Stimulated activated CD4-positive, alpha-beta T cell treated with anti-CD3 and anti-CD28 coated beads, Interleukin-12 subunit alpha, Interleukin-12 subunit beta, amount 100 ng/mL, for 48 hours (primary cell): ENCODE data around the gene YEATS2.
"Not testable (repeated sequence)": the region's sequence is repeated elsewhere in the genome, so short reads cannot be mapped to it uniquely, and the experiment has no call there.

ENCODE experiments used
- DNase-seq, 3 donors: peaks; one replicate each; pipeline ENCODE4 v3.0.0-alpha.2; 2020; ENCODE audit warnings: low read depth in 2 of 3, low spot score in 1 of 3

The YEATS2 gene

DNA sequence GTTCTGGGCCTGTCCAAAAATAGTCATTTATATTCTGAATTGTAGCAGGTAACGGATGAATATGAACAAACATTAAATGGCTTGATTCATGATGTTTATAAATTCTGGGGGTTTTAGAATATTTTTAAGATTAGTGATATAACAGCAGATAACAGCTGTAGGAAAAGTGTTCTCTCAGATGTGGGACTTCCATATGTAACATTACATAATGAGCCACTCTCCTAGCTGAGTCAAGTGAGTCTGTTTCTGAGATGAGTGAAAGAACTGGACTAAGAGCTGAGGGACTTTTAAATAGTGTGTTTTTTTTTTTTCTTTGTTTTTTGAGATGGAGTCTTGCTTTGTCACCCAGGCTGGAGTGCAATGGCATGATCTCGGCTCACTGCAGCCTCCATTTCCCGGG is 13.9 kb downstream of the YEATS2 start:
- no peak for DNase-seq

DNA sequence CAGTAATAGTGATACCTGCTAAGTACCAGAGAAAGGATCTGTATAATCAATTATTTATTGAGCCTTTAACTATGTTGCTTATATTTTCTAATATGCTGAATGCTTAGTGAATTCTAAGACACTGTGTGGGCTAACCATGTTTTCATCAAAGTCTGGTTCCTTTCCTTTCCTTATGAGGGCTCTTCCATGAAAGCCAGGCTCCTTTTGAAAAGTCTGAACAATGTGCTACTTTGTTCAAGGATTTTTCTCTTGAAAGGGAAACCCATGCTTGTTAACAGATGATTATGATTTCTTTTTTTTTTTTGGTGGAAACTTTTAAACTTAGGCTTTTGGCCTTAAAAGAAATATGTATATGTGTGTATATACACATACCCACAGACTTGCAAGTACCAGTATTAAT is 17.0 kb downstream of the YEATS2 start:
- DNase-seq = no peak

DNA sequence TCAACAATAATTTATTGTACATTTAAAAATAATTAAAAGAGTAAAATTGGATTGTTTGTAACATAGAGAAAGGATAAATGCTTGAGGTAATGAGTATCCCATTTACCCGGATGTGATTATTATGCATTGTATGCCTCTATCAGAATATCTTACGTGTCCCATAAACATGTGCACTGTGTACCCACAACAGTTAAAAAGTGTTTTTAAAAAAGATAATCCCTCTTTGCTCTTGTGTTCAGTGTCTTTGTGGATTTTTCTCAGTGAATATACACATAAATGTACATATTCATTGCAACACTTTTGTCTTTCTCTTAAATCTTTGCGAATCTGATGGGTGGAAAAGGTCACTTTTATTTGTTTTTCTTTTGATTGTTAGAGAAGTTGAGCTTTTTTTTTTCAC is 20.4 kb downstream of the YEATS2 start:
- DNase-seq = no peak

DNA sequence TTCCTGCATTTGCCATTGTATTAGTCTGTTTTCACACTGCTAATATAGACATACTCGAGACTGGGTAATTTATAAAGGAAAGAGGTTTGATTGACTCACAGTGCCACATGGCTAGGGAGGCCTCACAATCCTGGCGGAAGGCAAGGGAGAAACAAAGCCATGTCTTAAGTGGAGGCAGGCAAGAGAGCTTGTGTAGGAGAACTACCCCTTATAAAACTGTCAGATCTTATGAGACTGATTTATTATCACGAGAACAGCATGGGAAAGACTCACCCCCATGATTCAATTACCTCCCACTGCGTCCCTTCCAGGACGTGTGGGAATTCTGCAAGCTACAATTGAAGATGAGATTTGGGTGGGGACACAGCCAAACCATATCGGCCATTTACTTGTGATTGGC is 27.8 kb downstream of the YEATS2 start:
- no peak for DNase-seq

DNA sequence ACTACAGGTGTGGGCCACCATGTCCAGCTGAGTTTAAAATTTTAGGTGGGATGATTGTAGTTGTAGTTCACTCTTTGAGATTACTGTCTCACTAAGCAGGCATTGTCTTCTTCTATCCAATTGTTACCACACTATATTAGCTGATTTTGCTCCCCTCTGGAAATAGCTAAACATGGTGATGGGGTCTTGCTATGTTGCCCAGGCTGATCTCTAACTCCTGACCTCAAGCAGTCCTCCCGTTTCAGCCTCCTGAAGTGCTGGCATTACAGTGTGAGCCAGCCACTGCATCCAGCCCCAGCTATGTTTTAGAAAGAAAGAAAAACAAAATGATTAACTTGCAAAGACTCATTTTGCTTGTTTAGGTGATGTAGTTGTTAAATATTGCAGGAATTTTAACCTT is 30.6 kb downstream of the YEATS2 start:
- no peak for DNase-seq

DNA sequence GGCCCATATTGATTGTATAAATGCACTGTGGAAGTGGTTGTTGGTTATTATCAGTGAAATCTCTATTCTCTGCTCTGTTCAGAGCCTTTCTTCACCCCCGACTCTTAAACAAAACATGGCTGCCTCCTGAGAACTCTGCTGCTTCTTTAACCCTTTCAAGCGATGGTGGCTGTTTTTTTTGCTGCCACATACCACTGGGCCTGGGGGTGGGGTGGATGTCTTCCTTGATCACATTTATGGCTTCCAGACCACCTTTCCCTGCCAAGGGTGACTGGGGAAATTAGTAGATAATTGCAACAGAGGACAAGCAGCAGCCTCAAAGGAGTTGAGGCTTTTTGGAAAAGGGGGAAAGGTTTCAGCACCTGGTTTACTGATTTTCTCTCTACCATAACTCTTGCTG is 32.8 kb downstream of the YEATS2 start:
- DNase-seq = no peak

DNA sequence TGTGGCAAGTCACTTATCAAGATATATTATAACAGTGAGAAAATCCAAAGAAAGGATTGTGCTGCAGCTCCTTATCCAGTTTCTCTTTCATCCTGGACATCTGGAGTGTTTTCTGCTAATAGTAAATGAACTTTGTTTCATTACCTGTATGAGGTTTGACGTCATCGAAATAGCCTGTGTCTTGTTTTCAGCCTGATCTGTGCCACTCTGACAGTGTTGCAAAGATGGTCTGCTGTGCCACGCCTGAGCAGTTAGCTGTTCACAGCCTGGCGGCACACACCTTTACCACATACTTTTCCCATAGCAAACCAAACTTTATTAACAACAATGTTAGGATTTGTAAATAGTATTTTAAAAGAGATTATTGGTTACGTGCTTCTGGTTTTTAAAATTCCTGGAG is 34.0 kb downstream of the YEATS2 start:
- no peak for DNase-seq

DNA sequence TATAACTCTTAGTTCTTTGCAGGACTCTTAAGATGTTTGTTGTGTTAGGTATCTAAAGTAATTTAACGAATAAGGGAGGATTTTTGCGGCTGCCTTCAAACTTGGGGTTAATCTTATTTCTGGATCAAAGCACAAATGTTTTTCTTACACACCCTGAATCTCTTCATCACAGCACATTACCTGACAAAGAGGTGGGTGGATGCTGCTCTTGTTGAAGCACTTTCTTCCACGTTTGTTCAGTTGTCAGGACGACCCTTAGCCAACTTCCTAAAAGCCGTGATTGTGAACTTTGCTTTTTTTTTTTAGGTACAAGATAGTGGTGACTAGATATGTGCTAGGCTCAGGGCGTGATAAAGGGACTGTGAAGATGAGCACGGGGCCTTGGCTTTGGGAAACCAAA is 36.0 kb downstream of the YEATS2 start:
- DNase-seq = no peak

DNA sequence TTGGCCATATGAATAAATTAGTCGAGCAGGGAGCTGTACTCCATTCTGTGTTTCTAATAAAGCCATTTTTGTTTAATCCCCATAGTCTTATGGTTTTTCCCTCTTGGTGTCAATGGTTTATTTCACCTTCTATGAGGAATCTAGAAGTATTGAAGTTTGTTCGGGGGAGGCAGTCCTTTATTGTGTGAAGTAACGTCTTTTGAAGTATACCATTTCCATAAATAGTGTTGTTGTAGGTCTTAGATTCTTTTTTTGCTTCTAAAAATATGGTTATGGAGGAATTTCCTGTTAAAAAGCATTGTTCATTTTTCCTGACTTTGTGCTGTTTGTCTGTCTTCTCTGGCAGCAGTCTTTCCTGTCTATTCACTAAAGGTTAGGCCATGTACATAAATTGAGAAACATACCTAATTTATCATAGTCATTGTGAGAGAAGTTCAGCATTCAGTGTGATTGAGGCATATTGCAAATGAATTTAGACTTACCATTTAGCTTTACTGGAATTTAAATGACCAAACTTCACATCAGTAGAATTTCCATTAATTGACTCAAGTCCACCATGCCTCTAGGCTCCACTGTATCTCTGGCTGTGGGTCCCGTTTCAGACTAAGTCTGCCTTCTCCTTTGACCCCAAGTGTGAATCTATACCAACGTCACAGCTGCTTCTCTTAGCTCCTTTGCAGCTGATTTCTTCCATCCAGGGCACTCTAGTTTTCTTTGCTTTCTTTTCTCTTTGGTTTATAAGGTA is 37.3 kb downstream of the YEATS2 start:
- no peak for DNase-seq

DNA sequence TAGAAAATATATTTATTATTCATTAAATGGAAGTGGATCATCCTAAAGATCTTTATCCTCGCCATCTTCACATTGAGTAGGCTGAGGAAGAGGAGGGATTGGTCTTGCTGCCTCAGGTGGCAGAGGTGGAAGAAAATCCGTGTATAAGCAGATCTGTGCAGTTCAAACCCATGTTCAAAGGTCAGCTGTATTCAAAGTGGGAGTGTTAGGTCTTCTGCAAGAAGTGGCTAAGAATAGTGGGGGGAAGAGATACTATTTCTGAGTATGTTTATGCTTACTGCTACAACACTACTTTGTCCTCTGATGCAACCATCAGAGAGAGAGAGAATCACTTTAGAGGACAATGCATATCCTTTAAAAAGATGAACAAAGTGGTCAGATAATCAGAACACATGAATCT is 39.5 kb downstream of the YEATS2 start:
- no peak for DNase-seq

DNA sequence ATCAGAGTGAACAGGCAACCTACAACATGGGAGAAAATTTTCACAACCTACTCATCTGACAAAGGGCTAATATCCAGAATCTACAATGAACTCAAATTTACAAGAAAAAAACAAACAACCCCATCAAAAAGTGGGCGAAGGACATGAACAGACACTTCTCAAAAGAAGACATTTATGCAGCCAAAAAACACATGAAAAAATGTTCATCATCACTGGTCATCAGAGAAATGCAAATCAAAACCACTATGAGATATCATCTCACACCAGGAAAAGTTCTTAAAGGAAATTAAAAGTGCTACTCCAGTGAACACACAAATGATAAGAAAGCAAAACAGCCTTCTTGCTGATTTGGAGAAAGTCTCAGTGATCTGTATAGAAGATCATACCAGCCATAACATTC is 42.6 kb downstream of the YEATS2 start:
- DNase-seq = not testable (repeated sequence)

DNA sequence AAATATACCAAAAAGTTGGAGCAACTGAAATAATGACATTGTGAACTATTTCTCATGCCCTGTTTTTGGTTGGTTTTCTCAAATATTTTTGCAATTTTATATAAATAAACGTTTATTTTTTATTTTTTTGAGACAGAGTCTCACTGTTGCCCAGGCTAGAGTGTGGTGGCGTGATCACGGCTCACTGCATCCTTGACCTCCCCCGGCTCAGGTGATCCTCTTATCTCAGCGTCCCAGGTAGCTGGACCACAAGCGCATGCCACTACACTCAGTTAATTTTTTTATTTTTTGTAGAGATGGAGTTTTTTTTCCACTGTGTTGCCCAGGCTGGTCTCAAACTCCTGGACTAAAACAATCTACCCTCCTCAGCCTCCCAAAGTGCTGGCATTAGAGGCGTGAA is 45.6 kb downstream of the YEATS2 start:
- no peak for DNase-seq

DNA sequence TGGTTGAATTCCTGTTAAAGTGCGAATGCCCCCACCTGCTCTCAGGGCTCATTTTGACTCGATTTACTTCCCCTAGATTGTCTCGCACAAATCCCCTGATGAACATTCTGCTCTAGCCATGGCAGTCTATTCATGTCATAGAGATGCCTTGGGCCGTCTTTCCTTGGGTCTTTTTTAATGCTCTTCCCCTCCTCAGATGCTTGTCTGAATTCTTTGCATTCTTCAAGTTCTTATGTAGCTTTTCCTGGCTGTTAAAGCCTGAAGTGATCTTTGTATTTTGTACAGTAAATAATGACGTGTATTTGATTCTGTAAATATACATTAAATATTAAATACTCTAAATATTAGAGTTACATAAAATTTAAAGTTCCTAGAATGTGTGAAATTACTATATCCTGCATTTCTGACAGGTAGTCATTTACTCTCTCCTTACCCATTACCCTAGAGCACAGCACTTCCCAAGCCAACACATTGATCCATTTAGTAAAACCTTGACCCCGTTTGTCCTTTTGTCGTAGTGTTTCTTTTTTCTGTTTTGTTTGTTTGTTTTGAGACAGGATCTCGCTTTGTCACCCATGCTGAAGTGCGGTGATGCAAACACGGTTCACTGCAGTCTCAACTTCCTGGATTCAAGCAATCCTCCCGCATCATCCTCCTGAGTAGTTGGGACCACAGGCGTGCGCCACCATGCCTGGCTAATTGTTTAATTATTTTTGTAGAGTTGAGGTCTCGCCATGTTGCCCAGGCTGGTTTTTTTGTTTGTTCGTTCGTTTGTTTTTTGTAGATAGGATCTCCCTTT is 47.9 kb downstream of the YEATS2 start:
- no peak for DNase-seq

DNA sequence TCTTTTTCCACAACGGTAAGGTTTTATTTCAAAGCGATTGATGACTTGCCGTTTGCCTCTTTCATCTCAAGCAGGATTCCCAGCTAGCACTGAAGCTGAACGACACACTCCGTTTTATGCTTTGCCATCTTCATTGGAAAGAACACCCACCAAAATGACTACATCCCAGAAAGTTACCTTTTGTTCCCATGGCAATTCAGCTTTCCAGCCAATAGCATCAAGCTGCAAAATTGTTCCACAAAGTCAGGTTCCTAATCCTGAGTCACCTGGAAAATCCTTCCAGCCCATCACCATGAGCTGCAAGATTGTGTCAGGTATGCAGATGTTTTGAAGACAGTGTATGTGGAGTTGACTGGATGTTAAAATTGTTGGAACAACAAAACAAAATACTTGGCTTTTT is 56.5 kb downstream of the YEATS2 start:
- DNase-seq = no peak

DNA sequence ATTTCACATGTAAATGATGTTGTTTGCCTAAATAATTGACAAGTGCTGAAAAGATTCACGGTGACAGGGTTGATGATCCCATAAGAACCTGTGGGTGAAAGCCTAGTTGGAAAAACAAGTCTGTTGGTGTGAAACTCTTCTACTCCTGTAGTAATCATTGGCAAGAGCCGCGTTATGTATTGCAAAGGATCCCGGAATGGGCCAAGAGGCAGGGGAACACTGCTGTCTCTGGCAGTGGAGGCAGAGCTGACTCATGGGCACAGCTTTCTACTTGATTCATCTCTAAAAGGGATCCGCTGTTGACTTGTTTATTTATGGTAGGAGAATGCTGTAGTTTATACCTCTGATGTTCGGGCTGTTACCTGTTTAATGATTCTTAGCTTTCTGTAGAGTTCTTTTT is 64.7 kb downstream of the YEATS2 start:
- no peak for DNase-seq

DNA sequence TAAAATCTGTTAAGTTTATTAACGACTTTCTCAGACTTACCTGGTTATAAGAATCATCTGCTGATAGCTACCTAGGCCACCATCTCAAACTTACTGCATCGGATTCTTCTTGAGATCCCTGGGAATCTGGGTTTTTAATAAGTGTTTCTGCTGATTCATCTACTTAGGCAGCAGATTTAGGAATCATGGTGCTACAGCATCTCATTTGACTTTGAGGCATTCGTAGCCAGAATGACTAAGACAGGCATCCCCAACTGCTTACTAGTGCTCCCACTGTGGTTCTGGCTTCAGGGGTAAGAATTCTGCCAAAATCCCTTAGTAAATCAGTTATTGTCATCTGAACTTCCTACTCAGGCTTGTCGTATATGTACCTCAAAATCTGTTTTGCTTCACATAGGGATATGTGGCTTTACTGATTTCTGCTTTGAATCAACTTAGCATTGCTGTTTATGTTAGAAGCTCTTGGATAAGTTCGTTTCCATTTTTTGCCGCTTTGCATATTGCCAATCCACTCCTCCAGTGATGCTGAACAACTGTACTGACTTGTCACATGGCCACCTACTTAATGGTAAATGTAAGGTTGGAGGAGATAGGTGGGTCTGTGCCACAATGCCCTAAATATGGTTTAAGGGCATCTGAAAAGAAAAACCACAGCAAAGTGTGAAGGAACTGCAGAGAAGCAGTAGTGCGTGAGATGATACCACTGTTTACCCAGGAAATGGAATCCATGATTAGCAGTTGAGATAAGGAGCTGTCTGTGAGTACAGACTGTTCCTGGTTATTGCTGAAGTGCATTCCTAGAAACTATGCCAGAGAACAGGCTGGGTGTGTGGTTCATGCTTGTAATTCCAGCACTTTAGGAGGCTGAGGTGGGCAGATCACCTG is 67.5 kb downstream of the YEATS2 start:
- DNase-seq = no peak

DNA sequence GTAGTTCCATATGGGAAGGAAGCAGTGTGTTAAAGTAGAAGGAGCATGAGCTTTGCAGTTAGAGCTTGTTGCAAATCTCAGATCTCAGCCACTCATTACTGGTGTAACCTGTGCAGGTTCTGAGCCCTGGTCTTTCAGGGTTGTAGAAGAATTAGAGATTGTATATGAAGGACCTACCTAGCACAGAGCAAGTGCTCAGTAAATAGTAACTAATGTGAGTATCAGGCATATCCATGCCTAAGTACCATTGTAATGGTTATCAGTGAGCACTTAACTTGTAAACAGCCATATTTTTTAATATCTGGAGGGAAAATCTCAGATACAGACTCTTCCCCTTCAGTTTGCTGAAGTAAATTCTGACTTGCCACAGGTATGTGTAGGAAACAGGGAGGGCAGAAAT is 68.5 kb downstream of the YEATS2 start:
- DNase-seq = no peak

DNA sequence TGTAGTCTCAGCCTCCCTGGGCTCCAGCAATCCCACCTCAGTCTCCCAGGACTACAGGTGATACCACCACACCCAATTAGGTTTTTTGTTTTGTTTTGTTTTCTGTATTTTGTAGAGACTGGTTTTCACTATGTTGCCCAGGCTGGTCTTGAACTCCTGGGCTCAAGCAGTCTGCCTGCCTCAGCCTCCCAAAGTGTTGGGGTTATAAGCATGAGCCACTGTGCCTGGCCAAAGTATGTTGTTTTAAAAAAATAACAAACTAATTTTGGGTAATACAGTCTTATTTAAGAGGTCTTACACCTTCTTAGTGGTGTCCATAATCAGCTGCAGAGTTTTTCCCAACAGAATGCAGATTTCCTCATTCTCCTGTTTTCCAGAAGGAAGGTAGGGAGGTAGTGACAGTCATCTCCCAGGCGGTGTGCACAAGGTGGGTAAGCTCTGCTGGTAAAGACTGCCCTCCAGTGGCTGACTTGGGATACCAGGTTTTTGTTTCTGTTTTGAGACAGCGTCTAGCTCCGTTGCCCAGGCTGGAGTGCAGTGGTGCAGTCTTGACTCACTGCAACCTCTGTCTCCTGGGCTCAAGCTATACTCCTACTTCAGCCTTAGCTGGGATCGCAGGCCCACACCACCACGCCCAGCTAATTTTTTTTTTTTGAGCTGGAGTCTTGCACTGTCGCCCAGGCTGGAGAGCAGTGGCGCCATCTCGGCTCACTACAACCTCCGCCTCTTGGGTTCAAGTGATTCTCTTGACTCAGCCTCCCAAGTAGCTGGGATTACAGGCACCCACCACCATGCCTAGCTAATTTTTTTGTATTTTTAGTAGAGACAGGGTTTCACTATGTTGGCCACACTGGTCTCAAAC is 69.4 kb downstream of the YEATS2 start:
- DNase-seq = peak; percentile 39 to 71 (median 55)

DNA sequence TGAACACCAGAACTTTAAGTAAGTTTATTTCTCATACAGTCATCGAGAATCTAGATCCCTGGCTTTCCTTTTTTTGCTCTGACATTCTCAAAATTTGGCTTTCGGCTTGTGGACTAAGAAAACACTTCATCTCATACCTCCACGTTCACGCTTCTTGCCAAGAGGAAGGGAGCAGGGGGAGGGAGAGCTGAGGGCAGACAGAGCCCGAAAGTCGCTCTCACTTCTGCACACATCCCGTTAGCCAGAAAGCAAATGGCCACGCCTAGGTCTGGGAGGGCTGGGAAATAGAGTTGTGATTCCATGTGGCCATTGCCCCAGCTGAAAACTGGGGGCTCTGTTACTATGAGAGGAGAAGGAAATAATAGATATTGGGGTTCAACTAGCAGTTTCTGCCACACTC is 70.5 kb downstream of the YEATS2 start:
- no peak for DNase-seq

DNA sequence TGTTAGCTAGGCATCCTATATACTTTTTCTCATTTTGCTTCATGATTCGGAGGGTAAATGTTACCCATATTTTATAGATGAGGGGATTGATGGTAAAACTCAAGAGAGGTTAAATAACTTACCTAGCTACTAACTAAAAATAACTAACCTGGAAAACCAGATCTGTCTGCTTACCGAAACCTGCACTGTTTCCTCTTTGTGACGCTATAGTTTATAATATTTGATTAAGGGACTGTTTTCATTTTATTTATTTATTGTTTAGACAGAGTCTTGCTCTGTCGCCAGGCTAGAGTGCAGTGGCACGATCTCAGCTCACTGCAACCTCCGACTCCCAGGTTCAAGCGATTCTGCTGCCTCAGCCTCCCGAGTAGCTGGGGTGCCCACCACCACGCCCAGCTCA is 71.9 kb downstream of the YEATS2 start:
- no peak for DNase-seq

DNA sequence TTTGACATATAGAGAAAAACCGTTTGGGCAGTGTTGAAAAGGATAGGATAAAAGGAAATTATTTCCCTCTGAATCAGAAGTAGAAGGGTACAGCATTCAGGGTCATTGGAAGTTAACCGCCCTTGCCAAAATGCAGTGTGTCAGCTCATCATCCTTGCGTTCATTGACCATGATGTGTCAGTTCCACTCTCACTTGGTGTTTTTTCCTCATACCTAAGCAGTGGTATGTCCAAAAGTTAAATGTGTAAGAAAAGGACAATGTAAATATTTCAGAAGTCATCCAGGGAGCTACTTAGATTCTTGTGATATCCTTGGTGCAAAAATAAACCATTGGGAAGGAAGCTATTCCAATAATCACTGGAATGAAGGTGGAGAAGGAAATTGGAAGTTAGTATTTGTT is 77.0 kb downstream of the YEATS2 start:
- DNase-seq = no peak
